BLaER1 (cell line): ENCODE data around the gene AKT1S1.
"Not testable (repeated sequence)": the region's sequence is repeated elsewhere in the genome, so short reads cannot be mapped to it uniquely, and the experiment has no call there.

Experiments
- H3K27ac ChIP-seq: shearing (Covaris generic); formaldehyde crosslinking; 2 replicates; pipeline ENCODE4 v1.8.1; 2022
- H3K27me3 ChIP-seq: shearing (Covaris generic); formaldehyde crosslinking; 2 replicates; pipeline ENCODE4 v1.8.1; 2022
- H3K36me3 ChIP-seq: shearing (Covaris generic); formaldehyde crosslinking; 2 replicates; pipeline ENCODE4 v1.8.1; 2022
- H3K4me1 ChIP-seq: shearing (Covaris generic); formaldehyde crosslinking; 2 replicates; pipeline ENCODE4 v1.8.1; 2022
- H3K4me2 ChIP-seq: shearing (Covaris generic); formaldehyde crosslinking; 2 replicates; pipeline ENCODE4 v1.8.1; 2022
- H3K4me3 ChIP-seq: shearing (Covaris generic); formaldehyde crosslinking; 2 replicates; pipeline ENCODE4 v1.8.1; 2022
- H3K9ac ChIP-seq: shearing (Covaris generic); formaldehyde crosslinking; 2 replicates; pipeline ENCODE4 v1.8.1; 2022
- H3K9me3 ChIP-seq: shearing (Covaris generic); formaldehyde crosslinking; 2 replicates; pipeline ENCODE4 v1.8.1; 2022
- H4K20me1 ChIP-seq: shearing (Covaris generic); formaldehyde crosslinking; 2 replicates; pipeline ENCODE4 v1.8.1; 2022
- Cebpa-rat ChIP-seq: shearing (Covaris generic); IDR thresholded peaks from 2 replicates; pipeline ENCODE4 v1.8.1; 2022

Gene AKT1S1

GRCh38 chr19:49831592-49831991 lies 45.6 kb downstream of the AKT1S1 start:
- H3K9ac ChIP-seq: no peak overlapping the region
- 0 out of 2 replicates have a peak overlapping the region, but pooled peaks have one; percentile 14 for H3K4me2 ChIP-seq
- TF ChIP-seq Cebpa-rat: no peak
- H3K27ac ChIP-seq: no peak overlapping the region
- H3K9me3 ChIP-seq: no peaks in the 10 kb centered on the region
- H3K4me3 ChIP-seq: no peak overlapping the region
- peaks cover 65% of the 10 kb centered on the region for H4K20me1 ChIP-seq
- H3K4me1 ChIP-seq: peaks cover 33% of the 10 kb centered on the region
- H3K36me3 ChIP-seq: peaks cover 100% of the 10 kb centered on the region
- no peaks in the 10 kb centered on the region for H3K27me3 ChIP-seq

DNA sequence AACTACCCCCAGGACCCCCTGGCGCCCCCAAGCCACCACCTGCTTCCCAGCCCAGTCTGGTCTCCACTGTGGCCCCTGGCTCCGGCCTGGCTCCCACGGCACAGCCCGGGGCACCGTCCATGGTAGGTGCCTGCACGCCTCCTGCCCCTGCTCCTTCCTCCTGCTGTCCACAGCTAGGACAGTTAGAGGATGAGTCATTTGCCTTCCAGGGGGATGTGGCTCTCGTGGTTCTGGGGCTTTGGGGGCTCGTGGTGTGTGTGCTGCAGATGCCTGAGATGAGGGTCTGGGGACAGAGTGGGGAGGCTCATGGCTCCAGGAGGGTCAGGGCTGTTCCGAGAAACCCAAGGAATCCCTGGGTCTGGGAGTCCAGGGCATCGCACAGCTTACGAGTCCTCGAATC lies 46.4 kb downstream of the AKT1S1 start:
- peaks cover 32% of the 10 kb centered on the region for H3K4me1 ChIP-seq
- no peaks in the 10 kb centered on the region for H3K9me3 ChIP-seq
- H3K9ac ChIP-seq: no peak overlapping the region
- H3K4me2 ChIP-seq: no peak overlapping the region
- no peaks in the 10 kb centered on the region for H3K27me3 ChIP-seq
- H3K27ac ChIP-seq: no peak overlapping the region
- TF ChIP-seq Cebpa-rat: no peak
- H4K20me1 ChIP-seq: peaks cover 72% of the 10 kb centered on the region
- H3K36me3 ChIP-seq: peaks cover 100% of the 10 kb centered on the region
- H3K4me3 ChIP-seq: no peak overlapping the region

DNA sequence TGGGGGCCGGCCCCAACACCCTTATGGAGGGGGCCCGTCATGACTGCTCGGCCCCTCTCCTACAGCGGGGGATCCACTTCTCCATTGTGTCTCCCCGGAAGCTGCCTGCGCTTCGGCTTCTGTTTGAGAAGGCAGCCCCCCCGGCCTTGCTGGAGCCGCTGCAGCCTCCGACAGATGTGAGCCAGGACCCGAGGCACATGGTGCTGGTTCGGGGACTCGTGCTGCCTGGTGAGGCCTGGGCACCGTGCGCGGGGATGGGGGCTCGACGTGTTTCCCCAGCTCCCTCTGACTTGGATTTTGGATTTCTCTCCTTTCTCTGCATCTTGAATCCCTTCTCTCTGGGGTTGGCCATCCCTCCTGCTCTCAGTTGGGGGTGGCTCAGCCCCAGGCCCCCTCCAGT lies 47.4 kb downstream of the AKT1S1 start:
- no peak overlapping the region for H3K27ac ChIP-seq
- H3K4me1 ChIP-seq: peaks cover 32% of the 10 kb centered on the region
- peak overlapping the region; percentile 42 for H3K4me2 ChIP-seq
- H3K9me3 ChIP-seq: no peaks in the 10 kb centered on the region
- TF ChIP-seq Cebpa-rat: no peak
- H3K4me3 ChIP-seq: no peak overlapping the region
- H3K9ac ChIP-seq: no peak overlapping the region
- H3K27me3 ChIP-seq: no peaks in the 10 kb centered on the region
- H4K20me1 ChIP-seq: peaks cover 81% of the 10 kb centered on the region
- peaks cover 96% of the 10 kb centered on the region for H3K36me3 ChIP-seq

GRCh38 chr19:49829200-49829599 lies 48.0 kb downstream of the AKT1S1 start:
- Histone ChIP-seq H3K9me3 (no peaks in the 10 kb centered on the region), H3K36me3 (peaks cover 96% of the 10 kb centered on the region), H3K9ac (no peak overlapping the region)

GRCh38 chr19:49827034-49827433 lies 50.1 kb downstream of the AKT1S1 start:
- no peak overlapping the region for H3K4me2 ChIP-seq
- H4K20me1 ChIP-seq: peaks cover 90% of the 10 kb centered on the region
- no peak for TF ChIP-seq Cebpa-rat
- no peak overlapping the region for H3K27ac ChIP-seq
- H3K4me3 ChIP-seq: no peak overlapping the region
- H3K36me3 ChIP-seq: peaks cover 96% of the 10 kb centered on the region
- H3K27me3 ChIP-seq: no peaks in the 10 kb centered on the region
- H3K9ac ChIP-seq: no peak overlapping the region
- H3K9me3 ChIP-seq: no peaks in the 10 kb centered on the region
- H3K4me1 ChIP-seq: peaks cover 23% of the 10 kb centered on the region

More at GRCh38 chr19:49829200-49829599, 48.0 kb downstream of the AKT1S1 start:
- Histone ChIP-seq H4K20me1 (peaks cover 83% of the 10 kb centered on the region), H3K4me2 (peak overlapping the region; percentile 42; the same call in 1 of the 2 replicates), H3K27ac (no peak overlapping the region), H3K4me1 (peaks cover 32% of the 10 kb centered on the region), H3K27me3 (no peaks in the 10 kb centered on the region), H3K4me3 (no peak overlapping the region)
- no peak for TF ChIP-seq Cebpa-rat

DNA sequence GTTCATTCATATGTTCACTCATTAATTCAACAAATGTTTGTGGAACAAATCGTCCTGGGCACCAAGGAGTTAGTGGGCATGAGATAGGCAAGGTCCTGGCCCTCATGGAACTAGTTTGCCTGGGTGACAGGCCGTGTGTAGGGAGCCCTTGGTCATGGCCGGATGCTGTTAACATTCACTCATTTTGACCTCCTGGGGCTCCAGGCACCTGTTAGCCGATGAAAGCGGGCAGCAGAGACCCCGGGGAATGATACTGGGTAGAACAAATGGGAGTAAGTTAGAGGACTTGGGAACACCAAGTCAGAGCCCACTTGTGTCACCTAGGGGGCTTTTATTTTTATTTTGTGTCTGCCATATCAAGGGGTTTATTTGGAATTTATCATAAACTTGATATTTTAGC lies 52.5 kb downstream of the AKT1S1 start:
- no peak overlapping the region for H3K27ac ChIP-seq
- peaks cover 83% of the 10 kb centered on the region for H4K20me1 ChIP-seq
- H3K36me3 ChIP-seq: peaks cover 92% of the 10 kb centered on the region
- no peak for TF ChIP-seq Cebpa-rat
- no peak overlapping the region for H3K4me2 ChIP-seq
- peaks cover 20% of the 10 kb centered on the region for H3K4me1 ChIP-seq
- no peaks in the 10 kb centered on the region for H3K27me3 ChIP-seq
- no peaks in the 10 kb centered on the region for H3K9me3 ChIP-seq
- no peak overlapping the region for H3K9ac ChIP-seq
- no peak overlapping the region for H3K4me3 ChIP-seq

- Histone ChIP-seq H3K9me3 (no peaks in the 10 kb centered on the region), H3K9ac (no peak overlapping the region), H3K27me3 (no peaks in the 10 kb centered on the region), H4K20me1 (peaks cover 82% of the 10 kb centered on the region), H3K4me2 (no peak overlapping the region), H3K4me3 (no peak overlapping the region), H3K4me1 (peaks cover 18% of the 10 kb centered on the region), H3K36me3 (peaks cover 80% of the 10 kb centered on the region), H3K27ac (no peak overlapping the region)
- no peak for TF ChIP-seq Cebpa-rat
These were observed 53.7 kb downstream of the AKT1S1 start for GRCh38 chr19:49823472-49823871.

DNA sequence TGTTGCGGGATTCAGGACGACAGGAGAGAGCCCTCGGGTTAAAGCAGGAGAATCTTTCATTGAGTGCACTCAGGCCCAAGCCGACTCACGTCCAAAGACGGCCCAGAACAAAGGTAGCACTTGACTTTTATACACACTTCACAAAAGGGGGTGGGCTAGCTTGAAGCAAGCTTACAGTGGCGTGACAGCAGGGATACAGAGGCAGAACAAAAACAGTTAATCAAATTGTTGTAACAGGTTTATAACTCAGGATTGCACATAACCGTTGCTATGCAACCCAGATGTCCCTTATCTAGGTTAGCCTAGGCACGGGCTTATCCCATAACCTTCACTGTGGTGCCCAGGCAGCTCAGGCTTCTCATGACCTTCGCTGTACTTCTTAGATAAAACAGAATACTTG lies 57.0 kb downstream of the AKT1S1 start:
- peaks cover 25% of the 10 kb centered on the region for H3K4me1 ChIP-seq
- peak overlapping the region; percentile 49 for H3K9ac ChIP-seq
- peaks cover 51% of the 10 kb centered on the region for H3K36me3 ChIP-seq
- H3K9me3 ChIP-seq: no peaks in the 10 kb centered on the region
- H3K27ac ChIP-seq: no peak overlapping the region
- H3K4me3 ChIP-seq: no peak overlapping the region
- no peak overlapping the region for H3K4me2 ChIP-seq
- TF ChIP-seq Cebpa-rat: no peak
- no peaks in the 10 kb centered on the region for H3K27me3 ChIP-seq
- H4K20me1 ChIP-seq: peaks cover 51% of the 10 kb centered on the region

DNA sequence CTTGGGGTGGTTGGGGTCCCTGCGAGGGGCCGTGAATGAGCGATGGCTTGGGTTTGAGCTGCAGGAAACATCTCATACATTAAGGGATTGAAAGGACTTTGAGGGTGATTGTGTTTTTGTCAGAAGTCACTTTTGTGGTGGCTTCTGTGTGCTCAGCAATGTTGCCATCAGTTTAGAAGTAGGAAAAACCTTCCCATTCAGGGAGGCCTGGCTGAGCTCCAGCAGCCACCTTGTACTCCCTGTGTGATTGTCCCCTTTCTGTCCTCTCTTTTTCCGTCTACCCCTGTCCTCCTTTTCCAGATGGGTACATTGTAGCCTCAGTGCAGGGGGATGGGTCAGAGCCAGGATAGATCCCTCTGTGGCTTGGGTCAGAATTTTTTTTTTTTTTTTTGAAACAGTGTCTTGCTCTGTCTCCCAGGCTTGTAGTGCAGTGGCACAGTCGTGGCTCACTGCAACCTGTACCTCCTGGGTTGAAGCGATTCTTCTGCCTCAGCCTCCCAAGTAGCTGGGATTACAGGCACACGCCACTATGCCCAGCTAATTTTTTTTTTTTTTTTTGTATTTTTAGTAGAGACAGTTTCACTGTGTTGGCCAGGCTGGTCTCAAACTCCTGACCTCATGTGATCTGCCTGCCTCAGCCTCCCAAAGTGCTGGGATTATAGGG lies 57.6 kb downstream of the AKT1S1 start:
- peaks cover 25% of the 10 kb centered on the region for H3K4me1 ChIP-seq
- peaks cover 45% of the 10 kb centered on the region for H4K20me1 ChIP-seq
- peaks cover 46% of the 10 kb centered on the region for H3K36me3 ChIP-seq
- not testable (repeated sequence) for H3K27ac ChIP-seq, H3K27me3 ChIP-seq, H3K9me3 ChIP-seq
- H3K9ac ChIP-seq: peak overlapping the region; percentile 89
- H3K4me3 ChIP-seq: peak overlapping the region; percentile 88
- peak overlapping the region; percentile 98 for H3K4me2 ChIP-seq
